GM15510 (cell line): ENCODE results near the gene TP53AIP1.

Experiments
- POLR2A ChIP-seq: IDR thresholded peaks from 3 replicates; pipeline ENCODE4 v1.6.1; 2011; ENCODE audit warnings: borderline replicate concordance; ENCODE audit not compliant: insufficient read length; ENCODE audit errors: extremely low read depth

Gene TP53AIP1

GRCh38 chr11:128942817-128943427 is at the start of gene TP53AIP1:
TSS of gene TP53AIP1 (minus strand) at chr11:128942871. CDS start at chr11:128937818, 5,053 bp downstream.
- no peak for TF ChIP-seq POLR2A

GRCh38 chr11:128988242-128988970 is 45.7 kb upstream of the TP53AIP1 start:
- TF ChIP-seq POLR2A = no peak

- TF ChIP-seq POLR2A = no peak
Measured at GRCh38 chr11:128985880-128986279, 43.2 kb upstream of the TP53AIP1 start.

GRCh38 chr11:128983023-128983422 is 40.4 kb upstream of the TP53AIP1 start:
- TF ChIP-seq POLR2A = no peak

- TF ChIP-seq POLR2A = no peak
Measured at GRCh38 chr11:128981254-128981653, 38.6 kb upstream of the TP53AIP1 start.

GRCh38 chr11:128970598-128971190 is 28.0 kb upstream of the TP53AIP1 start:
- no peak for TF ChIP-seq POLR2A

GRCh38 chr11:128968916-128969315 is 26.2 kb upstream of the TP53AIP1 start:
- no peak for TF ChIP-seq POLR2A

GRCh38 chr11:128967578-128967977 is 24.9 kb upstream of the TP53AIP1 start:
- no peak for TF ChIP-seq POLR2A

GRCh38 chr11:128965485-128965884 is 22.8 kb upstream of the TP53AIP1 start:
- TF ChIP-seq POLR2A = no peak

- TF ChIP-seq POLR2A = no peak
Measured at GRCh38 chr11:128964463-128964930, 21.8 kb upstream of the TP53AIP1 start.

GRCh38 chr11:128963744-128964325 is 21.2 kb upstream of the TP53AIP1 start:
- TF ChIP-seq POLR2A = no peak

GRCh38 chr11:128962896-128963295 is 20.2 kb upstream of the TP53AIP1 start:
- no peak for TF ChIP-seq POLR2A

- no peak for TF ChIP-seq POLR2A
Measured at GRCh38 chr11:128961645-128962044, 19.0 kb upstream of the TP53AIP1 start.

- no peak for TF ChIP-seq POLR2A
Measured at GRCh38 chr11:128957202-128957482, 14.5 kb upstream of the TP53AIP1 start.

- TF ChIP-seq POLR2A = no peak
Measured at GRCh38 chr11:128956401-128957201, 13.9 kb upstream of the TP53AIP1 start.
